ENCODE data around the gene NGRN.
"Not testable (repeated sequence)": the region's sequence is repeated elsewhere in the genome, so short reads cannot be mapped to it uniquely, and the experiment has no call there.

GRCh38 chr15:90260731-90261130 lies 4.7 kb upstream of the NGRN start:
- not testable (repeated sequence) for TF ChIP-seq SPI1 (IDR thresholded peaks at IDR 0.05; ENCODE audit: borderline replicate concordance, low read depth); POLR2AphosphoS5 (IDR thresholded peaks at IDR 0.05; ENCODE audit: low read depth); CTCF (IDR thresholded peaks at IDR 0.05; ENCODE audit: insufficient read depth, low read length); GABPA (IDR thresholded peaks at IDR 0.05; ENCODE audit: low read depth)

All from HL-60 (cell line).